Body of pancreas (tissue), 4 donors: ENCODE measurements around the gene LAPTM5.

Experiments
- CTCF ChIP-seq, 7 experiments: fragments of 450-650 bp in 4 of 7; fragments of 200-600 bp in 3 of 7; sonication (generic) in 3 of 7; IDR thresholded peaks; one replicate each; pipeline ENCODE4 v1.5.1; 2016 to 2019; ENCODE audit warnings: antibody characterized with exemption in 7 of 7
- POLR2A ChIP-seq, 3 donors: fragments of 450-650 bp; IDR thresholded peaks; one replicate each; pipeline ENCODE4 v1.6.1; 2016; ENCODE audit warnings: antibody characterized with exemption in 3 of 3, mild to moderate bottlenecking in 2 of 3

GRCh38 chr1:30791868-30792267, 34.3 kb upstream of the LAPTM5 start:
- no peak for TF ChIP-seq CTCF (IDR thresholded peaks at IDR 0.05)
- no peak for TF ChIP-seq POLR2A (IDR thresholded peaks at IDR 0.05)
